Activated T-cell treated with anti-CD3 and anti-CD28 coated beads for 4 hours (primary cell): Measurements from ENCODE around the gene ZNF777.
"Not testable (repeated sequence)": the region's sequence is repeated elsewhere in the genome, so short reads cannot be mapped to it uniquely, and the experiment has no call there.

ENCODE experiments used
- DNase-seq: peaks from one replicate; pipeline ENCODE4 v3.0.0-alpha.2; 2020

The ZNF777 gene

GRCh38 chr7:149404825-149405224 is 56.0 kb downstream of the ZNF777 start:
- no peak for DNase-seq

- DNase-seq, result no peak
Measured at GRCh38 chr7:149404396-149404795, 56.5 kb downstream of the ZNF777 start.

GRCh38 chr7:149398195-149398820 is 62.6 kb downstream of the ZNF777 start:
- no peak for DNase-seq

- no peak for DNase-seq
Measured at GRCh38 chr7:149397470-149398043, 63.3 kb downstream of the ZNF777 start.

GRCh38 chr7:149388550-149389335 is 72.1 kb downstream of the ZNF777 start:
- not testable (repeated sequence) for DNase-seq

GRCh38 chr7:149386514-149386913 is 74.3 kb downstream of the ZNF777 start:
- not testable (repeated sequence) for DNase-seq

- DNase-seq, result no peak
Measured at GRCh38 chr7:149385195-149385950, 75.5 kb downstream of the ZNF777 start.
